ENCODE data around the gene PRMT9.

Gene PRMT9

DNA sequence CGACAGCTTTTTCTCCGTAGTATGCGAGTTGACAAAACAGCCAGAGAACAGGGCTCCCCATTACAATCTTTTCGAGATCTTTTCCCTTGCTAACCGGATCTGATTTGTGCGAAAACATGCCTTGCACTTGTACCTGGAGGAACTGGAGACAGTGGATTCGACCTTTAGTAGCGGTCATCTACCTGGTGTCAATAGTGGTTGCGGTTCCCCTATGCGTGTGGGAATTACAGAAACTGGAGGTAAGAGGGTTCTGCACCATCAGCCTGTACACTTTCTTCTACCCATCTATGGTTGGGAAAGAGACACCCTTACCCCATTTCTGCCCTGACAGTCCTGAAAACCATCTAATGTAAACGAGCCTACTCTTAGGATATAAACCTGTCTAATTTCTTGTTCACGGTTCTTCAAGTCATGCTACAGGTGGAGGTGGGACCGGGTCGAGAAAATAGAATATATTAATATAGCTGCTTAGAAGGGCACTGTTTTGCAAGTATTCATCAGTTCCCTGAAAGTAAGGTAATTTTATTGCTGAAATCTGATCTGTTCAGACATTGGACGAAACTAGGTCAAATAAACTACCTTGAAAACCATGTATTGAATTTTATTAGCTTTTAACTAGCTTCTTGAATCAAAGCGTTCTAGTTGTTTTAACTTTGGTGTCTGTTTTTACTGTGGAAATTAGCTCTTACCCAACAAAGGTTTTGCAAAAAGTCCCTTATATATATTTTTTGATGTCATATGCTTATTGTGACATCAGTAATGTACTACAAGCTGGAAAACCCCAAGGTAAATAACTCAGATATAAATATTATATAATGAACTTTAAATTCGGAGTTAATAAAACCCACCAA lies 65.9 kb downstream of the PRMT9 start:
- DNase-seq: peak; percentile 58

DNA sequence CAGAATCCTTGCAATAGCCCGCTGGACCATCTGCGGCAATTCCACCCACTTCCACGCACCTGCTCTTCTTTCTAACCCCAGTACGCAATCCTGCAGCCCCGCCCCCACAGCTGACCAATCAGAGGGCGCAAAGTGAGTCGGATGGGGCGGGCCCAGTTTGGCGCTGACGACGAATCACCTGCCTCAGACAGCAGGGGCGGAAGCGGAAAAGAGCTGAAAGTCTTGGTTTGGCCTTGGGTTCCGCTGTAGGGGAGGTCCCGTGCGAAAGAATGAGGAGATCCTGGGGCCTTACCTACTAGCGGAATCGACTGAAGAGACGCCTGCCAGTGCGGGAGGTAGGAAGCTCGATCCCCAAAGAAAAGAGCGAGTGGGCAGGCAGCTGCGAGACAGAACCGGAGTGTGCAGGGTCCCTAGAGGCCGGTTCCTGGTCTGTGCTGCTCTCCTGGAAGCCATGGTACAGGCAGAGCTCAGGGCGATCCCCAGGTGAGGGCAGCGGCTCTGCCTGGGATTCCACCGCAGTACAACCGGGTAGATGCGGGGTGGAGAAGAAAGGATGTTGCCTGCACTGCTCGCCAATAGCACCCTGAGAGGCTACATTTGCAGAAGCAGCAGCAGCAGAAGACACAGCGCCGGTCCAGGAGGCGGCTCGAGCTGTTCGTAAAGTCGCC lies 66.7 kb downstream of the PRMT9 start, which contains the start of gene TMEM184C:
Gene TMEM184C, plus strand, starts transcription at position 225 of the 668 bp plus-strand sequence. CDS start 560 bp downstream, outside the sequence.
- DNase-seq: peak; percentile 99

DNA sequence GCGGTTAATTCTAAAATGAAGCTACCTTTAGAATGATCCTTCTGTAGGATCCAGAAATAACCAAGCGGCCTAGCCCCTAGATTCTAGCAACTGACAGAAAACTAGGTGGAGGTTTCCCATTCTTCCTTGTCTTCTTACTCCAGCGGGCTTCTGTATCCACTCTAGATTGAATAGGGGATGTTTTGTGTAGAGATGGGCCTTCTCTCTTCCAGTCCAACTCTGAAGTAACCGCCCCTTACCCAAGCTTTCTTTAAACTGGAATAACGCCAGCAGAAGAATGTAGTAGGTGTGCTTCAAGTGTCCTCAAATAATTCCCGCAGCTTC lies 67.2 kb downstream of the PRMT9 start:
- no peak for DNase-seq

DNA sequence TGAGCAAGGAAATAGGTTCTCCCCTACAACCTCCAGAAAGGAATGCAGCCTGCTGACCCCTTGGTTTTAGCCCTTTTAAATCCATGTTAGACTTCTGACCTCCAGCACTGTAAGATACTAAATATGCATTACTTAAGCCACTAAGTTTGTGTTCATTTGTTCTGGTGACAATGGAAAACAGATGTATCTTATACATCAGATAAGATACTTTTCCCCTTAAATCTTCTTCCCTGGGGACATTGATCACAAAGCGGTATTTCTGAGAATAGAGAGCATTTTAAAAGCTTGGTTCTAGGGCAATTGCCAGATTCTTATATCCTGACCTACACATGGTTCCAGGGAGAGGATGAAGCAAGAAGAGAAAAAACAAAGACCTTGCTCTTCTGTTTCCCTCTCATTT lies 73.3 kb downstream of the PRMT9 start:
- no peak for DNase-seq

DNA sequence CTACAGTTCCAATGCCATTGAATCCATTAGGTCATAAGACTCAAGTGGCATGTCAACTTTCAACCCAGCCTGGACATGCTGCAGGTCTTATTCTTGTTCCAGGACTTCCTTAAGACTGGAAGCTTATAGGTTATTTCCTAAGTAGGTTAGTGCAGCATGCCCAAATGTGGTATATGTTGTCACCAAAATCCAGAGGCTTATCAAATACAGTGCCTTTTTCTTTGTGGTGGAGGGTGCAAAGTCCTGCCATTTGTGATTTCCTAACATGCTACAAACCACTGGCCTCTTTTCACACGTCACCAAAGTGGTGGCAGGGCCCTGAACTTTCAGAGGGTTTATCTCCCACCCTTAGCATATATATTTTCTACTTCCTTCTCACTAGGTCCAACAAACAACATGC lies 76.5 kb downstream of the PRMT9 start:
- peak; percentile 24 for DNase-seq

DNA sequence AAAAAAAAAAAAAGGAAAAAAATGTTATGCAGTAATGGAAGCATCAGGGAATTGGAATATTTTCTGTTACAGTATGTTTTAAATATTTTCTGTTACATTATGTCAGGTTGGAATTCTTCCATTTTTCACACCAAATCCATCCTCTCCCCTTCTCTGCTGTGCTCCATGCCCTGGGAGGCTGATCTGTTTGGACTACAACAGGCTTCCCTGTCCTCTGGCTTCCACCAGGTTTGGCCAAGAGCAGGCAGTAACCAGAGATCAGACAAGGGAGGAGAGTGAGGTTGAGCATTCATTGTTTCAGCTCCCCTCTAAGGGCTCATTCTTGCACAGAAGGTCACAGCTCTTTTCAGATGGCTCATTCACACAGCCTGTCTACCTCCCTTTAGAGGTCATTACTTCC lies 78.5 kb downstream of the PRMT9 start:
- DNase-seq: peak; percentile 15

DNA sequence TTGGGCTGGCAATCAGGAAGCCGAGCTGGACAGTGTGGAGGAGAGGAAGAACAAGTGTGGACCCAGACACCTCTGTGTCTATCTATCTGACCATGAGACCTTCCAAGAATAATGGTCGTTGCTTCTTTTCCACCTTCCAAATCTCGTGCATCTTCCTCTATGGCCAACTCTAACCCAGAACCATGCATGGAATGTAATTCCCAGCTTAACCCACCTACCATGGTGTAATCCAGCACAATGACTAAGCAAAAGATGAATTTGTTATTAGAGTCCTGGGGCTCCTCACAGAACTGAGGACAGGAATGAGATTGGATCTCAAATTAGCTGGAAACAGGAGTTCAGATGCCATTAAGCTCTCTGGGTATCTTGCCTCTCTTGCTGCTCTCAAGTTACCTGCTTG lies 84.2 kb downstream of the PRMT9 start:
- DNase-seq: no peak

DNA sequence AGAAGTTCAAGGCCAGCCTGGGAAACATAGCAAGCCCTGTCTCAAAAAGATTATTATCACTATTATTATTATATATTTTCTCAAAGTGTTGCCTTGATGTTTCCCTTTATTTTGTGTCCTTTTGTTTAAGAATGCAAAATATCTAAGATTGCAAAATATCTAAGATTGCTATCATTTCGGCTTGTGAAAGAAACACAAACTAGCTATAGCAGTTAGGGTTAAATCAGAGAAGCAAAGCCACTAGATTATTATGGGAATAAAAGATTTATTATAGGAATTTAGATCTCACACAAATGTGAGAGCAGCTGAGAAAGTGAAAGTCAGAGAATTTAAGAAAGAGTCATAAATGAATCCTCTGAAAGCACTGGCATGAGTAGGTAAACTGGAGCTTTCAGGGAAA lies 84.8 kb downstream of the PRMT9 start:
- DNase-seq: no peak

DNA sequence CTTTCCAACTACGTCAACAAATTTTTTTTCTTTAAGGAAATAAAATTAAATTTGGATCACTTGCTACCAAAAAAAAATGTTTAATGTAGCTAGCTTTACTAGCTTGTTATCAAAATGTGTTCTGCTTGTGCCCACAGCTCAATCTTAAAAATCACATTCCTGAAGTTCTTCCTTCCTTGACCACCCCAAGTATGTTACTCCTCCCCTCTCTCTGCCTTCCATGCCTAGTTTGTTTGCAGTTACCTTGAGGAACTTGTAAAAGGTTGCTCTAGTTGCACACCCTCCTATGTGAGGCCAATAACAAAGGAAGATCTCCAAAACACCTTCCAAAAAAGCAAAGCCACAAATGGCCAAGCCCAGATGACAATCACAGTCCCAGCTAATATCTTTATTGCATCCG lies 86.4 kb downstream of the PRMT9 start:
- no peak for DNase-seq

DNA sequence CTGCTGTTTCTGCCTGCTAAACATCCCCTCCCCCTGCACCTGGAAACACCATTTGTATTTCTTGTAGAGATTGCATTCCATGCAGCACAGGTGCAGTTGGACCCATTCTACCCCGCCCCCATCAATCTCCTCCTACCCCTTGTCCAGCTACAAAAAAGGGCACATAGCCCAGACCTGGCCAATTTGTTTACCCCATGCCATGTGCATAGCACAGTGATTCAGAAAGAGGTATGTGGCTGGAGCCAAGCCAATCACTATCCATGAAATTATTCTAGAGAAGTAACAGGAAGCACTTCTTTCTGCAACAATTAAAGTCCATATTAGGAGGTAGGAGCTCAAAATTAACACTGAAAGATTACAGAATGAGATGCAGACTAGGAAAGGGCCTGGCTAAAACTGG lies 87.0 kb downstream of the PRMT9 start:
- no peak for DNase-seq

DNA sequence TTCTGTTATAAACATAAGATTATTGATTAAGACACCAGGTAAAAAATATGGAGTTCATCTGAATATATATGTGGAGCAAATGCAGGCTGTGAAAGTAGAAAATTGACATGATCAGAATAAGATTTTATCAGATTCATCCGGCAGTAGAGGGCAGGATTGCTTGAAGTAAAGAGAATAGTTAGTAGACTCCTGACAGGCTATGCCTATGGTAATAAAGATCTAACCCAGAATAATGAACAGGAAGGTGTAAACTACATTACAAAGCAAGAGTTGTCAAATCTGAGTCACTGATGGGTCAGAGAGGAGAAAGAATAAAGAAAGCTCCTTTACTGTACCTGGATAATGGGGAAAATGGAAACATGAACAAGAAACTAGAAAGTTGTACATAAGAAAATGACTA lies 87.6 kb downstream of the PRMT9 start:
- DNase-seq: peak; percentile 27

DNA sequence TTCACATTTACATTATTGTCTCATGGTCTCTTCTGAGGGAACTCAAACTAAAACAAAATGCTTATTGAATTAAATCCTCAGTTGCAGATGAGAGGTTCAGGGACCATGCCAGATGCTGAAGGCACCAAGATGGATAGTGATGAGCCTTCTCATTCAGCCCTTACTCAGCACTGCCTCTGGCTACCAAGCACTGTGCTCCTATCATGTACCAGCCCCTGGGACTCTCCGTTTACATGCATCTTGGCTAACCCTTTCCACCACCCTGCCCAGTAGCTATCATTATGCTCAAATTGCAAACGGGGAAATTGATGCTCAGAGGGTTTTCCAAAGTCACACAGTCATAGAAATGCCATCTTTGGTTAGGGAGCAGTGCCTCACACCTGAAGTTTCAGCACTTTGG lies 89.4 kb downstream of the PRMT9 start:
- no peak for DNase-seq

DNA sequence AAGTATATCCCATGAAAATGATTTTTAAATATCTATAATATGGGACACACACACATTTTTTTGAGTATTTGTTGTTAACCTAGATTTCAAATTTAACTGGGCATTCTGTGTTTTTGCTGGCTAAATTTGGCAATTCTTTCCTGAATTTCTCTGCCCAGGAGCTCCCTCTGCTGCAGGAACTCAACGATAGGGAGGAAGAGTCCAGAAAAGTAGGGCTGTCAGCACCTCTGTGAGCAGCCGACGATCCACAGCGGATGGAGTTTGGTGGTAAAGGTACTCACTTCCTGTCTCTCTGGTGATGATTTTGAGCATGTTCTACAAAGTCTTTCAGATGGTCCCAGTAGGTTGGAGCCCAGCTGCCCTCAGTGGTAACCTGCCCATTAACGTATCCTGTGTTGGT lies 89.9 kb downstream of the PRMT9 start:
- DNase-seq: no peak

DNA sequence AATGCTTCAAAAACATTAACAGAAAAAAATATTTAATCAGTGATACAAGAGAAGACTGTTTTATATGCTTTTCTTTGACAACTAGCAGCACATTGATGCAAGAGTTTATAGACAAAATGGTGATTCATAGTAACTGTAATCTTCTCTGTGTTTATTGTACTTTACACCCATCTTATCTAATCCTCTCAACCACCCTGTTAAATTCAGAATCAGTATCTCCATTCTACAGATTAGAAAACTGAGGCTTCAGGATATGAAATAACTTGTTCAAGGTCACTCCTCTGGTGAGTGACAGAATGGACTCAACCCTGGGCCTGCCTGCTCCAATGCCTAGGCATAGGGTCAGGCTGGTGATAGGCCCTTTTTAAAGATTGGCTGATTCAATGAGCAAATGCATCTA lies 92.9 kb downstream of the PRMT9 start:
- DNase-seq: no peak

DNA sequence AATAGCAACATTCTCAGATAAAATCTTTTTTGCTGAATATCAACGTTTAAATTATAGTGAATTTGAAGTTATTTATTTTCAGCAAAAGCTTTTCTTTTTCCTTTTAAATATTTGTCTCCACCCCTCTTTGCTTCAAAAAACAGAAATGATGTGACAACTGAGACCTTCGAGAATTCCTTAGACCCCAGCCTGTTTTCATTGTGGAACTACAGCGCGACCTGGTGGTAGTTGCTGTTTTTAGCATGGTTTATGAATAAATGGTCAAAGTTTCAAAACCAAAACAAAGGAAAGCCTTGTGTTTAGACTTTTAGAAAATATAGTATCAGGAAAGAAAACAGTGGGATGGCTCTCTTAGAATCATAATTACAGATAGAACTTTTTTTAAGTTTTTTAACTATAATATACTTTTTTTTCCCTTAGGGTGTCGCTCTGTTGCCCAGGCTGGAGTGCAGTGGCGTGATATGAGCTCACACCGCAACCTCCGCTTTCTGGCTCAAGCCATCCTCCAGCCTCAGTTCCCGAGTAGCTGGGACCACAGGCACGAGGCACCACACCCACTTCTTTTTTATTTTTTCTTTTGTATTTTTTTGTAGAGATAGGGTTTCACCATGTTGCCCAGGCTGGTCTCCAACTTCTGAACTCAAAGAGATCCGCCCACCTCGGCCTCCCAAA lies 93.6 kb downstream of the PRMT9 start:
- peak; percentile 86 for DNase-seq

DNA sequence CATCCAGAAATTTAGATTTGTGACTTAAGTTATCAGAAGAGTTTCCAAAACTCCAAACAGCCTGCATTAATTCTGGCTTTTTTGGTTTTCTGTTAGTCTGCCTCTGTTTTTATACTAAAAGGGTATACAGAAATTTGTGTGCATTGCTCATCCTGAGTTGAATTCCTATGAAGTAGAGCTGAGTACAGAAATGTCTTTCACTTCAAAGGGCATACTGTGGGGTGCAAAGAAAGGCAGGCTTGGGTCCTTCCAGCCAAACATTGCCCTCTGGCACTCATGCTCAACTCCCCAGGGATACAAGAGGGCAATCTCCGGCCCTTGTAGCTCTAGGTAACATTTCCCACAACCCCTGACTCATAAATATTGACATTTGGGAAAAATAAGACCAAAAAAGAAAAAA lies 94.4 kb downstream of the PRMT9 start:
- DNase-seq: no peak

Data from OCI-M1 (cell line).